Mucosa of descending colon (tissue), 3 donors: ENCODE measurements around the gene ENKUR. TPM values are rescaled to one million over a fixed set of nuclear protein-coding genes. Genes with fewer than 3 reads are reported as not detected.

Experiments
- ATAC-seq: fragments of 200-7000 bp; cut with Tn5 transposase; one replicate; pipeline ENCODE4 v1.9.1; 2020; ENCODE audit warnings: mild to moderate bottlenecking, moderate library complexity
- DNase-seq, 3 donors: peaks; one replicate each; pipeline ENCODE4 v3.0.0-alpha.2; 2020
- H3K36me3 ChIP-seq: fragments of 200-600 bp; one replicate; pipeline ENCODE4 v1.8.0; 2021; ENCODE audit warnings: low read depth, mild to moderate bottlenecking
- H3K4me1 ChIP-seq: fragments of 200-600 bp; one replicate; pipeline ENCODE4 v1.8.0; 2021; ENCODE audit warnings: low read depth, mild to moderate bottlenecking
- H3K4me3 ChIP-seq: fragments of 200-600 bp; one replicate; pipeline ENCODE4 v1.8.0; 2021; ENCODE audit warnings: mild to moderate bottlenecking
- H3K9me3 ChIP-seq: fragments of 200-600 bp; one replicate; pipeline ENCODE4 v1.8.0; 2021; ENCODE audit warnings: mild to moderate bottlenecking
- CTCF ChIP-seq: fragments of 200-600 bp; IDR thresholded peaks from one replicate; pipeline ENCODE4 v1.8.0; 2022; ENCODE audit warnings: antibody characterized with exemption, mild to moderate bottlenecking
- intact Hi-C, 2 donors: fragments of 100-400 bp; cut with DNase I in 1 of 2; cut with micrococcal nuclease in 1 of 2; formaldehyde crosslinking; loops; one replicate each; pipeline versions ENCODE4 v1.11.0 to v1.11.1; 2022; cut with DNase I, micrococcal nuclease
- long read RNA-seq, 2 donors: library from polyadenylated mRNA; unstranded; transcript quantifications; one replicate each; pipeline ENCODE4 v2.0.0, GENCODE V29; 2019 to 2021
- total RNA-seq, 3 donors: library from RNA; stranded (reverse); fragmentation: NEBNext Ultra II Directional in 2 of 3; extraction: Animal tissue kit (Norgen Biotek cat#: 25700) in 2 of 3; gene quantifications; one replicate each; pipeline versions ENCODE4 v1.2.1 to v1.2.4, GENCODE V29; 2021 to 2023
- donor health status: DM: no; HTN: no; CAD: no; lungs with moderate emphysema.
- donor health status: DM: no; HTN: no; CAD: no.
- donor health status: DM: no; HTN: yes; CAD: no.

Gene ENKUR
- total RNA-seq, result under 1 TPM; 0.32 to 0.98 (median 0.77) TPM
- long read RNA-seq, donor 1, partial matches to known transcripts, result 2 of 3 reads
- long read RNA-seq, donor 1, other reads (novel, unspliced or antisense), result 1 of 3 reads
- long read RNA-seq, donor 2, result 0 reads

DNA sequence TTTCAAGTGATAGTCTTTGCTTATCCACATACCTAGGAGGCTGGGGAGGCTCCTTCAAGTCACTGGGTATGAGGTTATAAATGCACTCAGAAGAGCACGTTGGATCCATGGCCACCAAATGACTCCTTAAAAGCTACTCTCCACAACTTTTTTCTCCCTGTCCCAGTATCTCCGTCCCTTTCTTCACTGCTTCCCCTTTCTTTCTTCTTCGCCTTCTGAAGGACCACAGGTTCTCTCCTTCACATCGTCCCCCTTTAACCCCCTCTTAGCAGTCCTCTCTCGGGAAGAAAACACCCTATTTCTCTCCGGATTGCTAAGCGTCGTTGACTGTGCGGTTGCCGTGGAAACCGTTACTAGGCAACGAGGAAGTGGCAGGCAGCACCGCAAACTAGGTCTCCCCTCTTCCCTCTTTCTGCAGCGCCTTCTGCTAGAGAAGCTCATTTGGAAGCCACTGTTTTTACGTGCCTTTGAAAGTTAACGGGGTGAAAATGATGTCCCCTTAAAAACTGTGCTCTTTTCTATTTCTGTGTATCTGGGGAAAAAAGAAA is at the start of gene ENKUR:
Gene ENKUR, minus strand, starts transcription at position 331 of the 548 bp plus-strand sequence. Its CDS starts 222 bp downstream, at position 109.
- ATAC-seq (peak; percentile 66), DNase-seq (peak; percentile 89 to 99 (median 90))
- no peak for TF ChIP-seq CTCF
- H3K4me3 ChIP-seq, result peak within 1 kb of the TSS; percentile 35
- peaks cover 11% of the 10 kb centered on the region for H3K4me1 ChIP-seq
- H3K9me3 ChIP-seq, result no peaks in the 10 kb centered on the region
- no peaks in the 10 kb centered on the region for H3K36me3 ChIP-seq
- intact Hi-C loops, result no loop called here

- H3K4me1 ChIP-seq, result peaks cover 7% of the 10 kb centered on the region
- no peak overlapping the region for H3K4me3 ChIP-seq
- intact Hi-C loops, result no loop called here
- no peaks in the 10 kb centered on the region for H3K9me3 ChIP-seq
- ATAC-seq (no peak), DNase-seq (no peak)
- no peaks in the 10 kb centered on the region for H3K36me3 ChIP-seq
- no peak for TF ChIP-seq CTCF
These were observed 48.4 kb upstream of the ENKUR start for GRCh38 chr10:25064401-25064800.

GRCh38 chr10:25063644-25064043 is 47.7 kb upstream of the ENKUR start:
- ATAC-seq (no peak), DNase-seq (no peak)
- TF ChIP-seq CTCF, result no peak
- Histone ChIP-seq H3K4me1 (peaks cover 8% of the 10 kb centered on the region), H3K4me3 (no peak overlapping the region), H3K9me3 (no peaks in the 10 kb centered on the region), H3K36me3 (no peaks in the 10 kb centered on the region)
- intact Hi-C loops, result no loop called here

- Histone ChIP-seq H3K36me3 (no peaks in the 10 kb centered on the region), H3K4me1 (peaks cover 8% of the 10 kb centered on the region), H3K4me3 (no peak overlapping the region), H3K9me3 (no peaks in the 10 kb centered on the region)
- ATAC-seq (no peak), DNase-seq (no peak)
- intact Hi-C loops, result no loop called here
- TF ChIP-seq CTCF, result no peak
These were observed 47.2 kb upstream of the ENKUR start for GRCh38 chr10:25063157-25063556.

DNA sequence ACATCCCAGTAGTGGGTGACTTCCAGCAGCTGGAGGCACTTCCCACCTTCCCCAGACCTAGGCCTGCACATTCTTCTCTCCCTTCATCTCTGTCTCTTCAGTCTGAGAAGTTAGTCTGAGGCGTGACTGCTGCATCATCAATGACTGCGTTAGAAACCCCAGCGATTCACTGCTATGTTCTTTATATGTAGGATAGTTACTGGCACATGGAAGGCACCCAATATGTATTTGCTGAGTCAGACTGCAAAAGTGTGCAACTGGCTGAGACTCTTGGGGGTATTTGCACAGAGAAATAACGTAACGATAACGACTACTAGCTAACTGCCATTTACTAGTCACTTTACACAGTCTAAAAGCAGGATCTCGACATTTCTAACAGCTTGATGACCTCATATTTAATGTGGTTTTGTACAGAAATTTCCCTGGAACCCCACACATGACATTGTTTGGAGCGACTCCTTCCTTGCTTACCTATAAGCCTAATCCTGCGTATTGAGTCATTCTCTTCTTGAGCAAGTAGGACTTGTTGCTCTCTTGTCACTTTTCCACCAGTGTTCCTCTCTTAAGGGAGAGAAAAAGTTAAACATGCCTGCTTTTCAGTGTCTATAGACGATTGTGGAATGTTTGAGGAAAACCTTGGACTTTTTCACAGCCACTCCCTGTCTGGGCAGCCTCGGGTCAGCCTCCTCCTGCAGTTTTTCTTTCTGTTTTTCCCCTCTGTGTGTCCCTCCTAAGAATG is 45.9 kb upstream of the ENKUR start:
- Histone ChIP-seq H3K9me3 (no peaks in the 10 kb centered on the region), H3K4me1 (peaks cover 8% of the 10 kb centered on the region), H3K4me3 (no peak overlapping the region), H3K36me3 (no peaks in the 10 kb centered on the region)
- ATAC-seq, result no peak
- DNase-seq, result no peak
- no peak for TF ChIP-seq CTCF
- intact Hi-C loops, result no loop called here
